ENCODE results near the gene STXBP5.

Gene STXBP5

DNA sequence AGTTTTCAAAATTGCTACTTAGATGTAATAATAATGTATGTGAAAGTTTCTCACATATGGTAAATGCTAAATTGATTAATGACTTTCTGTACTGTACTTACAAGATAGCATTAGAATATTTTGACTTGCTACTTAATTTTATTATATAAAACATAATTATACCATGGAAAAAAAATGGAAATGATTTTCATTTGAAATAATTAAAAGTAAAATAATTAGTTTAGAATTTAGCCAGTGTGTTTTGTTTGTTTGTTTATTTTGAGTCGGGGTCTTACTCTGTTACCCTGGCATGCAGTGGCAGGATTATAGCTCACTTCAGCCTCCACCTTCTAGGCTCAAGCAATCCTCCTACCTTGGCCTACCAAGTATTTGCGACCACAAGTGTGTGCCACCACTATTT lies 7.1 kb downstream of the STXBP5 start:
- no peak for DNase-seq (ENCODE audit: low read depth in 2 of 2)

DNA sequence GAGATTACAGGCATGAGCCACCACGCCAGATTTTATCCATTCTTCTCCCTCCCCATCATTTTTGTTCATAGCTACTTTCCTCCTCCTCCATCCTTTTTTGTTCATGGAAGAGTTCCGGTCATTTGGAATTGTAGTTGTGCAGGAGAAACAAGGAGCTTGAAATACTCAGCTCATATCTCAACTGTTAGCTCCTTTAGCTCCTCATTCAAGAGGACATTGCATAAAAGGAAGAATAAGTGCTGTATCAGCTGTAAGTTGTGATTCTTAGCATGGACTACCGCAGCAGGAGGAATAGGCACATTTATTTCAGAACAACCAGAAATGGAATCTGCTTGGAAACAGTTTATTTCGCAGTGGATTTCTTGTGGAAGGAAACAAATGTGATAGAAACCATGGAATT lies 7.6 kb downstream of the STXBP5 start:
- DNase-seq (ENCODE audit: low read depth in 2 of 2): no peak

DNA sequence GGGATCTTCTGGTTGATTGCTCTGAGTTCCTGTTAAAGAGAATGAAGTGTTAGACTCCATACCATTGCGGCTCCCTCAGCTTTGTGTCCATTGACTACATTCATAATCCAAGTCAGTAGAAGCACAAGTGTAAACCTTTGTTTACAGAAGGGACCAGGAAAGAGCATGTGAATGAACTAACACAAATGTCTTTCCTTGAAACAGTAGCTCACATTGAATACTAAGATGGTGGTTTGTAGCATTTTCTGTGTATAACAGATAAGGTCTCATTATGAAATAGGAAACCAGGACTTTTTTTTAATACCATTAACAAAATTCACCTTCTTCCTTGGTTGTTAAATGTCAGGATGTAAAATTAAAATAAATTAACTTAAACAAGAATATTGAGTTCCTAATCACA lies 8.4 kb downstream of the STXBP5 start:
- no peak for DNase-seq (ENCODE audit: low read depth in 2 of 2)

DNA sequence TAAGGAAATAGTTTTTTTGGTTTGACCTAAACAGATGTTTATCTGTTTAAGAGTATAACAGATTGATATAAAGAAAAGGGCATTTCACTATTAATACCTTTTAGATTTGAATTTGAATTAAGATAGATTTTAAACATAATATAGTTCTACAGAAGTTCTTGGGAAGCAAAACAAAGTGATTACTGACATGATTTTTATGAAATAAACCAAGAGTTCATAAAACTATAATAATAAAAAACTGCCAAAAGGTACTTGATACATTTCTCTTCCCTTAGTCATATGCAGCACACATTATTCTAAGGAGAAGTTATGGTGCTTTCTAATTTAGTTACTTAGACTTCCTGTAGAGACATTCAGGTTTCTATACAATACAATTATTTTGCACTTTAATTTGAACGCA lies 9.6 kb downstream of the STXBP5 start:
- no peak for DNase-seq (ENCODE audit: low read depth in 2 of 2)

- DNase-seq (ENCODE audit: low read depth in 2 of 2): no peak
These were observed 10.3 kb downstream of the STXBP5 start for GRCh38 chr6:147214248-147215227.

DNA sequence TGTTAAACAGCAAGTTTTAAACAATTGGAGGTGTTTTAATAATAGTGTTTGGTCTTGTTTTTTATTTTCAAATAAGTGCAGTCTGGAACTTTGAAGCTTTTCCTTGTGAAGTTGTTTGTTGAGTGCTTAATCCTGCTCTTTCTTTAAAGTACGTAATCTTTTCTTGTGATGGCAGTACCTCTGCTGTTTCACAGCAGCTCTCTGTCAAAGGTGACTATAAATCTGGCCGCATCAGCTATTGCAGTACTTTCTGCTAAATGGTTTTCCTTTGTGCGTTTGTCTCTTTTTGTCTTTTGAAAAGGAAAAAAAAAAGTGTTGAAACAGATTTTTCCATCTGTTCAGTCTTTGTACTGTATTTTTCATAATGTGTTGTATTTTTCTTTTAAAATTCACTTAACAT lies 12.7 kb downstream of the STXBP5 start:
- no peak for DNase-seq (ENCODE audit: low read depth in 2 of 2)

- no peak for DNase-seq (ENCODE audit: low read depth in 2 of 2)
These were observed 13.7 kb downstream of the STXBP5 start for GRCh38 chr6:147217840-147218404.

DNA sequence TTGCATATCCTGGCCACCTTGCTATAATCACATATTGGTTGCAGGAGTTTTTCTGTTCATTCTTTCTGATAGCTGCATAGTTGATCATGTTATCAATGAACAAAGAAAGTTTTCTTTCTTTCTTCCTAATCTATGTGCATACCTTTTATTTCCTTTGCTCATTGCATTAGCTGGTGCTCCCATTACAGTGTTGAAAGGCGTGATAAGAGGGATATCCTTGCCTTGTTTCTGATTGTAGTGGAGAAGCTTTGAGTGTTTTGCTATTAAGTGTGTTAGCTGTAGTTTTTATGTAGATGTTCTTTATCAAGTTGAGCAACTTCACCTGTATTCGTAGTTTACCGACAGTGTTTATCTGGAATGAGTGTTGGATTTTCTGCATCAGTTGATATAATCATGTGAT lies 14.6 kb downstream of the STXBP5 start:
- DNase-seq (ENCODE audit: low read depth in 2 of 2): no peak

DNA sequence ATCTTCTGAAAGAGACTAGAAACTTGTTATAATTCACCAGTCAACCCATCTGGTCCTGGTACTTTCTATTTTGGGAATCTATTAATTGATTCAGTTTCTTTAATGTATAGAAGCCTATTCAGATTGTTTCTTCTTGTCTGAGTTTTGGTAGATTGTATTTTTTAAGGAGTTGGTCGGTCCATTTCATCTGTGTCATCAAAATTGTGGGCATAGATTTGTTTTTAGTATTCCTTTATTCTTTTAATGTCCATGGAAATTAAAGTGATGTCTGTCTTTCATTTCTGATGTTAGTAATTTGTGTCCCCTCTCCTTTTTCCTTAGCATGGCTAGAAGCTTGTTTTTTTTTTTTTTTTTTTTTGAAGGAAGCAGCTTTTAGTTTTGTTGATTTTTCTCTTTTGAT lies 15.2 kb downstream of the STXBP5 start:
- DNase-seq (ENCODE audit: low read depth in 2 of 2): no peak

DNA sequence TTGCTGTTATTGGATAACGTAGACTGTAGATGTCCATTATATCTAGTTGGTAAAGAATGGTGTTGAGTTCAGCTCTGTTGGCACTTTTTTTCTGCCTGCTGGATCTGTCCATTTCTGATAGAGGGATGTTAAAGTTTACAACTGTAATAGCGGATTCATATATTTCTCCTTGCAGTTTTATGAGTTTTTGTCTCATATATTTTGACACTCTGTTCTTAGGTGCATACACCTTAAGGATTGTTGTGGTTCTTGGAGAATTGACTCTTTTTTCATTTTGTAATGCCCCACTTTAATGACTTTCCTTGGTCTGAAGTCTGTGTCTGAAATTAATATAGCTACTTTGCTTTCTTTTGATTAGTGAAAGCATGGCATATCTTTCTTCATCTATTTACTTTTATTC lies 16.1 kb downstream of the STXBP5 start:
- no peak for DNase-seq (ENCODE audit: low read depth in 2 of 2)

DNA sequence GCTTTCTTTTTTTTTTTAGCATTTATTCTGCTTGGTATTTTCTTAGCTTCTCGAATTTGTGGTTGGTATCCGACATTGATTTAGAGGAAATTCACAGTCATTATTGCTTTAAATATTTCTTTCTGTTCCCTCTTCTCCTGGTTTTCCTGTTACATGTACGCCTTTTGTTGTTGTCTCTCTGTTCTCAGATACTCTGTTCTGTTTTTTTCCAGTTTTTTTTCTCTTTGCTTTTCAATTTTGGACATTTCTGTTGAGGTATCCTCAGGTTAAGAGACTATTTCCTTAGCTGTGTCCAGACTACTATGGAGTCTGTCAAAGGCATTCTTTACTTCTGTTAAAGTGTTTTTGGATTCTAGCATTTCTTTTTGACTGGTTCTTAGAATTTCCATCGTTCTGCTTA lies 17.5 kb downstream of the STXBP5 start:
- no peak for DNase-seq (ENCODE audit: low read depth in 2 of 2)

DNA sequence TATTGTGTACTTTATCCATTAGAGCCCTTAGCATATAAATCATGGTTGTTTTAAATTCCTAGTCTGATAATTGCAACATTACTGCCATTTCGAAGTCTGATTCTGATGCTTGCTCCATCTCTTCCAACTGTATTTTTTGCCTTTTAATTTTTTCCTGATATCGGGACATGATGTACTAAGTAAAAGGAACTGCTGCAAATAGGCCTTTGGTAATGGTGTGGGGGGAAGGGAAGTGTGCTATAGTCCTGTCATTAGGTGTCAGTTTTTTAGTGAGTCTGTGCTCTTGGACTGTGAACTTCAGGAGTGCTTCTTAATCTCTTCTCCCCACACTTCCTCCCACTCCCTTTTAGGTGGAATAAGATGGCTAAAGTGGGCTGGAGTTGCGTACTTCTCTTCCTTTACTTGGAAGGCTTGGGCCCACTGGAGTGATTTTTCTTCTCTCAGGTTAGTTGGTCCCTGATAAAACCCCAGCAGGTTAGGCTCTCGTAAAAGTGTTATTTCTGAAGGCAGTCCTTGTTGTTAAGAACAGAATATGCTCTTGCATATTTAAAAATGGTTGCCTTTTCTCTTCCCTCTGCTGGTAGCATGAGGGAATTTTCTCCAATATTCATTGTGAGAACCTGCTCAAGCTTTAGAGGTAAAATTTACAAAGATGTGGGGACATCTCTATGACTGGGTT lies 18.1 kb downstream of the STXBP5 start:
- no peak for DNase-seq (ENCODE audit: low read depth in 2 of 2)

- no peak for DNase-seq (ENCODE audit: low read depth in 2 of 2)
These were observed 19.5 kb downstream of the STXBP5 start for GRCh38 chr6:147223736-147224135.

GRCh38 chr6:147226163-147226724 lies 22.0 kb downstream of the STXBP5 start:
- no peak for DNase-seq (ENCODE audit: low read depth in 2 of 2)

GRCh38 chr6:147226877-147227276 lies 22.7 kb downstream of the STXBP5 start:
- DNase-seq (ENCODE audit: low read depth in 2 of 2): no peak

DNA sequence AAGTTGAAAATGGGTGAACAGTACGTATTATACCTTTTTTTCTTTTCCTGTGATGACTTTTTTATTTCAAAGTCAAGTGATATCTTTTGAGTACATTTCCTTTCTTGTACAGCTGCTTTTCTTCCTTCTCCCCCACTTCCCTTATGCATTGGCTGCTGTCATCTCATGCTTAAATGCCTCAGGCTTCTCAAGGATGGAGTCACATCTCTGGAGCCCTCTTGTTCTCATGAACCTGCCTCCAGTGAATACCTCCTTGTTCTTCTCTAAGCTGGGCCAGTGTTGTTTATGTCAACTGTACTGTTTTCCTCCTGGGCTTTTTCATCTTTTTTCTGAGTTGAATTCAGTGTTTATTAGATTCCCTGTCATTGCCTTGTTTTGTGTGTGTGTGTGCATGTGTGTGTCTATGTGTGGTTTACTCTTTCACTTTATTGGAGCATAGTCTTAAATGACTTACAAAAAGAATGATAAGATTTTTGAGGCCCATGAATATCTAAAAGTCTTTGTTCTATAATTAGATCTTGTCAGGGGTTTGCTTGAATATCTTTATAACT lies 23.6 kb downstream of the STXBP5 start:
- DNase-seq (ENCODE audit: low read depth in 2 of 2): no peak

GRCh38 chr6:147231589-147231988 lies 27.4 kb downstream of the STXBP5 start:
- DNase-seq (ENCODE audit: low read depth in 2 of 2): no peak

- DNase-seq (ENCODE audit: low read depth in 2 of 2): no peak
These were observed 30.5 kb downstream of the STXBP5 start for GRCh38 chr6:147234685-147235084.

DNA sequence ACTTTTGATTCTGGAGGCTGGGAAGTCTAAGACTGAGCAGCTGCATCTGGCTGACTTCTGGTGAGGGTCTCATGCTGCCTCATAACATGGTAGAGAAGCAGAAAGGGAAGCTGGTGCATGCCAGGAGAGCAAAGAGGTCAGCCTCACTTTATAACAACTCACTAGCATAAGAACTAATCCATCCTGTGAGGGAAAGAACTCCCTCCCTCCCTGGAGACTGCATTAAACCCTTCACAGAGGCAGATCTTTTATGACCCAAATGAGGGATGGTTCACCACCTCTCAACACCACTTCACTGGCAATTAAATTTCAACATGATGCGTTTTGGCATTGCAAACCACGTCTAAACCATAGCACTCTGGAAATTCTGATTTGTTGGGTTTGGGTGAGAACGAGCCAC lies 33.9 kb downstream of the STXBP5 start:
- no peak for DNase-seq (ENCODE audit: low read depth in 2 of 2)

DNA sequence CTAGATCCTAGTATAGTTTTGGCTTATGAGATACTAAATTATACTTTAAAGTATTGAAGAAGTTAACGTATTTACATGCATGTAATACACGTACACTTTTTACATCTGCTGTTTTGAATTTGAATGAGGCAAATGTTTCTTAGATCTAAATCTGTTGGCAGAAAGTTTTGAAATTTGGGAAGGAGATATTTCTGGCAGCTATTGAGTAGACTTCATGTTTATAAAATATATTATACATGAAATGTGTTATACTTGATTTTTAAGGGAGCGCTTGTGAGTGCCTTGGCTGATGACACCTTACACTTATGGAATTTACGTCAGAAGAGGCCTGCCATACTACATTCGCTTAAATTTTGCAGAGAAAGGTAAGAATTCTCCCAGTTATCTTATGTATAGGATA lies 34.7 kb downstream of the STXBP5 start:
- DNase-seq (ENCODE audit: low read depth in 2 of 2): no peak

GRCh38 chr6:147244832-147245231 lies 40.6 kb downstream of the STXBP5 start:
- DNase-seq (ENCODE audit: low read depth in 2 of 2): no peak

DNA sequence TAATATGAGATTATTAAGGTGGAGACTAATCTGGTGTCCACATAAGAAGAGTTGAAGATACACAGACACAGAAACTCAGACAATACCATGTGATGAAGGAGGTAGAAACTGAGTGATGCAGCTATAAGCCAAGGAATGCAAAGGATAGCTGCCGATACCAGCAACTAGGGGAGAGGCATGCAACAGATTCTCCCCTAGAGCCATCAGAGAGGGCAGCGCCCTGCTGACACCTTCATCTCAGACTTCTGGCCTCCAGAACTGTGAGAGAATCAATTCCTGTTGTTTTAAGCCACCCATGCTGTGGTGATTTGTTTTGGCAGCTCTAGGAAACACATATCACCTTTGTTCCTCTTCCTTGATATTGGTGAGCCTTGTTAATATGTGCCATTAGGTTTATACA lies 41.5 kb downstream of the STXBP5 start:
- no peak for DNase-seq (ENCODE audit: low read depth in 2 of 2)

Data from stimulated activated CD8-positive, alpha-beta memory T cell treated with anti-CD3 and anti-CD28 coated beads, Interleukin-7, amount 100 ng/mL, for 4 hours (primary cell).